NB4 (cell line): ENCODE measurements around the gene PLEKHA8.

Experiments used
- MYC ChIP-seq: IDR thresholded peaks from 2 replicates; pipeline ENCODE4 v1.6.1; 2011; ENCODE audit warnings: low read depth, low read length
- POLR2A ChIP-seq: IDR thresholded peaks from 2 replicates; pipeline ENCODE4 v1.6.1; 2011; ENCODE audit warnings: mild to moderate bottlenecking; ENCODE audit not compliant: insufficient read length; ENCODE audit errors: extremely low read depth
- TF ChIP-seq, protein P1 (sequence below): IDR thresholded peaks from one replicate; pipeline ENCODE4 v1.5.1; 2012; ENCODE audit warnings: low read depth, low read length
- TF ChIP-seq, protein P2 (sequence below): IDR thresholded peaks from 2 replicates; pipeline ENCODE4 v1.6.1; 2011; ENCODE audit warnings: low read depth, low read length

DNA sequence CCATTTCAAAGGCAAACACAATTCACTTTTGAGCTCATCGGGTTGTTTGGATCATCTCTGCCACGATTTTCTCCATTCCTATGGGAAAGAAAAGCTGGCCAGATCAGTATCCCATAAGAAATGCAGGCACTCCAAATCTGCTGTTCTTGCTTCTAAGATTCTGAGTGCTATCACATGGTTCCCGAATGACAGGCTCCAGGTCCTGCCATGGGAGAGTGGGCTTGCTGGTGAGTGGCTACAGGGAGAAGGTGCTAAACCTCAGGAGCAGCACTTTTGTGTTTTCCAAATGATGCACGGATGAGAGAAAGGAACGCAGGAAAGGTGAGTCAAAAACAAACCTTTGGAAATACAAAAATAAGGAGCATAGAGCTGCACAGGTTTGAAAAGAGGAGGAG is 138.6 kb downstream of the PLEKHA8 start:
- TF ChIP-seq POLR2A = no peak
- TF ChIP-seq, protein P1, sequence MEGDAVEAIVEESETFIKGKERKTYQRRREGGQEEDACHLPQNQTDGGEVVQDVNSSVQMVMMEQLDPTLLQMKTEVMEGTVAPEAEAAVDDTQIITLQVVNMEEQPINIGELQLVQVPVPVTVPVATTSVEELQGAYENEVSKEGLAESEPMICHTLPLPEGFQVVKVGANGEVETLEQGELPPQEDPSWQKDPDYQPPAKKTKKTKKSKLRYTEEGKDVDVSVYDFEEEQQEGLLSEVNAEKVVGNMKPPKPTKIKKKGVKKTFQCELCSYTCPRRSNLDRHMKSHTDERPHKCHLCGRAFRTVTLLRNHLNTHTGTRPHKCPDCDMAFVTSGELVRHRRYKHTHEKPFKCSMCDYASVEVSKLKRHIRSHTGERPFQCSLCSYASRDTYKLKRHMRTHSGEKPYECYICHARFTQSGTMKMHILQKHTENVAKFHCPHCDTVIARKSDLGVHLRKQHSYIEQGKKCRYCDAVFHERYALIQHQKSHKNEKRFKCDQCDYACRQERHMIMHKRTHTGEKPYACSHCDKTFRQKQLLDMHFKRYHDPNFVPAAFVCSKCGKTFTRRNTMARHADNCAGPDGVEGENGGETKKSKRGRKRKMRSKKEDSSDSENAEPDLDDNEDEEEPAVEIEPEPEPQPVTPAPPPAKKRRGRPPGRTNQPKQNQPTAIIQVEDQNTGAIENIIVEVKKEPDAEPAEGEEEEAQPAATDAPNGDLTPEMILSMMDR = no peak
- TF ChIP-seq, protein P2, sequence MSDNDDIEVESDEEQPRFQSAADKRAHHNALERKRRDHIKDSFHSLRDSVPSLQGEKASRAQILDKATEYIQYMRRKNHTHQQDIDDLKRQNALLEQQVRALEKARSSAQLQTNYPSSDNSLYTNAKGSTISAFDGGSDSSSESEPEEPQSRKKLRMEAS = no peak
- no peak for TF ChIP-seq MYC
